H1 (cell line): Measurements from ENCODE around the gene ST8SIA5. TPM values are rescaled to one million over a fixed set of nuclear protein-coding genes. Genes with fewer than 3 reads are reported as not detected.

Experiments used
- CTCF ChIA-PET: fragments of 300-600 bp; sonication (Branson Sonifier 250); formaldehyde crosslinking; loops from one replicate; lab custom pipeline; 2021; ENCODE audit not compliant: partially characterized antibody; lab: Charles Lee
- POLR2A ChIA-PET: fragments of 300-600 bp; sonication (Branson Sonifier 250); formaldehyde crosslinking; loops from one replicate; lab custom pipeline; 2021; ENCODE audit warnings: inconsistent platforms; ENCODE audit not compliant: partially characterized antibody; lab: Charles Lee
- DNase-seq, 2 experiments: peaks; one replicate each; pipeline versions ENCODE4 v3.0.0 to v3.0.0-alpha.2; 2010 to 2022; ENCODE audit warnings: low spot score in 2 of 2, low read depth in 1 of 2, mixed read lengths in 1 of 2
- FAIRE-seq: peaks from 2 replicates; lab custom pipeline; 2011; peaks lifted over from hg19 to GRCh38; lab: Jason Lieb, UNC
- H2AFZ ChIP-seq: 2 replicates; pipeline ENCODE4 v1.8.1; 2012; ENCODE audit warnings: low read length, inconsistent platforms
- H2AK5ac ChIP-seq: 2 replicates; pipeline ENCODE4 v1.6.1; 2013; ENCODE audit warnings: low read depth, low read length
- H2BK120ac ChIP-seq: replicated peaks from 2 replicates; pipeline ENCODE3; 2013; ENCODE audit warnings: low read depth, low read length, inconsistent platforms
- H2BK12ac ChIP-seq: 2 replicates; pipeline ENCODE4 v1.6.1; 2013; ENCODE audit warnings: low read depth, low read length
- H2BK15ac ChIP-seq: 2 replicates; pipeline ENCODE4 v1.6.1; 2013; ENCODE audit warnings: low read length
- H2BK20ac ChIP-seq: 2 replicates; pipeline ENCODE4 v1.6.1; 2013; ENCODE audit warnings: low read length
- H2BK5ac ChIP-seq: 2 replicates; pipeline ENCODE4 v1.6.1; 2013; ENCODE audit warnings: low read depth, low read length
- H3K14ac ChIP-seq: 2 replicates; pipeline ENCODE4 v1.6.1; 2013; ENCODE audit warnings: inconsistent platforms; ENCODE audit not compliant: insufficient read length
- H3K18ac ChIP-seq: 2 replicates; pipeline ENCODE4 v1.6.1; 2013; ENCODE audit warnings: low read length; ENCODE audit errors: extremely low read depth
- H3K23ac ChIP-seq: 2 replicates; pipeline ENCODE4 v1.6.1; 2013; ENCODE audit warnings: inconsistent platforms; ENCODE audit not compliant: insufficient read length
- H3K23me2 ChIP-seq: 2 replicates; pipeline ENCODE4 v1.6.1; 2013; ENCODE audit warnings: low read depth, low read length
- H3K27ac ChIP-seq: 2 replicates; pipeline ENCODE4 v1.6.1; 2011; ENCODE audit warnings: low read depth, low read length, inconsistent platforms
- H3K27me3 ChIP-seq, 4 experiments: replicated peaks in 1 of 4; 1 replicate in 1 of 4; 2 replicates in 3 of 4; pipeline versions ENCODE4 v1.6.1 to v1.8.1; 2011 to 2013; ENCODE audit warnings: low read length in 3 of 4, mild to moderate bottlenecking in 3 of 4, inconsistent platforms in 2 of 4, mixed read lengths in 2 of 4, moderate library complexity in 1 of 4; ENCODE audit not compliant: control insufficient read depth in 3 of 4, insufficient read depth in 3 of 4; ENCODE audit errors: extremely low read depth in 1 of 4
- H3K36me3 ChIP-seq, 4 experiments: 2 replicates each; pipeline versions ENCODE4 v1.6.1 to v1.8.1; 2011 to 2013; ENCODE audit warnings: mild to moderate bottlenecking in 4 of 4, low read length in 3 of 4, moderate library complexity in 2 of 4, control low read depth in 1 of 4, inconsistent platforms in 1 of 4; ENCODE audit not compliant: insufficient read depth in 4 of 4, control insufficient read depth in 2 of 4
- H3K4ac ChIP-seq: replicated peaks from 2 replicates; pipeline ENCODE3; 2013; ENCODE audit warnings: low read length, low read depth, mixed read lengths, inconsistent platforms; ENCODE audit not compliant: insufficient read length
- H3K4me1 ChIP-seq, 4 experiments: replicated peaks in 1 of 4; 1 replicate in 1 of 4; 2 replicates in 3 of 4; pipeline versions ENCODE4 v1.6.1 to v1.8.1; 2011 to 2013; ENCODE audit warnings: low read length in 3 of 4, inconsistent platforms in 2 of 4, mixed read lengths in 1 of 4; ENCODE audit not compliant: insufficient read depth in 4 of 4, control insufficient read depth in 3 of 4
- H3K4me2 ChIP-seq, 2 experiments: 2 replicates each; pipeline versions ENCODE4 v1.6.1 to v1.8.1; 2011 to 2013; ENCODE audit warnings: low read depth in 2 of 2, low read length in 2 of 2, control low read depth in 1 of 2, inconsistent platforms in 1 of 2, mild to moderate bottlenecking in 1 of 2; ENCODE audit not compliant: insufficient read depth in 1 of 2
- H3K4me3 ChIP-seq, 4 experiments: fragments of 200-600, 300-600 bp in 1 of 4; sonication (generic), shearing (Covaris generic), sonication (Bioruptor Twin) in 1 of 4; 2 replicates each; pipeline versions ENCODE4 v1.5.1 to v1.8.1; 2011 to 2016; ENCODE audit warnings: low read length in 4 of 4, low read depth in 3 of 4, control low read depth in 2 of 4, inconsistent platforms in 2 of 4, mild to moderate bottlenecking in 2 of 4, mixed read lengths in 1 of 4, moderate library complexity in 1 of 4; ENCODE audit not compliant: insufficient read depth in 2 of 4; ENCODE audit errors: extremely low read depth in 1 of 4
- H3K56ac ChIP-seq: replicated peaks from 2 replicates; pipeline ENCODE3; 2013; ENCODE audit warnings: low read depth, mild to moderate bottlenecking, mixed read lengths, low read length, inconsistent platforms; ENCODE audit not compliant: insufficient read length
- H3K79me1 ChIP-seq: 2 replicates; pipeline ENCODE4 v1.6.1; 2013; ENCODE audit warnings: low read depth, low read length, control low read depth
- H3K79me2 ChIP-seq, 2 experiments: 2 replicates each; pipeline versions ENCODE4 v1.6.1 to v1.8.1; 2012 to 2013; ENCODE audit warnings: low read length in 2 of 2, mild to moderate bottlenecking in 2 of 2, inconsistent platforms in 1 of 2; ENCODE audit not compliant: insufficient read depth in 2 of 2, control insufficient read depth in 1 of 2
- H3K9ac ChIP-seq, 4 experiments: replicated peaks in 1 of 4; 1 replicate in 1 of 4; 2 replicates in 3 of 4; pipeline versions ENCODE4 v1.6.1 to v1.8.1; 2011 to 2013; ENCODE audit warnings: low read depth in 3 of 4, low read length in 3 of 4, control low read depth in 2 of 4, mild to moderate bottlenecking in 2 of 4, moderate library complexity in 2 of 4, inconsistent platforms in 1 of 4; ENCODE audit errors: extremely low read depth in 1 of 4
- H3K9me3 ChIP-seq, 2 experiments: 2 replicates each; pipeline versions ENCODE4 v1.6.1 to v1.8.1; 2012 to 2013; ENCODE audit warnings: mild to moderate bottlenecking in 2 of 2, moderate library complexity in 2 of 2, control low read depth in 1 of 2, inconsistent platforms in 1 of 2, low read depth in 1 of 2, low read length in 1 of 2, mixed read lengths in 1 of 2; ENCODE audit not compliant: insufficient read depth in 2 of 2
- H4K20me1 ChIP-seq, 2 experiments: replicated peaks in 1 of 2; 2 replicates each; pipeline versions ENCODE3 to v1.8.1; 2011 to 2013; ENCODE audit warnings: inconsistent platforms in 2 of 2, low read length in 2 of 2, mild to moderate bottlenecking in 1 of 2; ENCODE audit not compliant: insufficient read depth in 2 of 2, control insufficient read depth in 1 of 2
- H4K5ac ChIP-seq: 2 replicates; pipeline ENCODE4 v1.6.1; 2013; ENCODE audit warnings: low read length, low read depth, mixed read lengths, inconsistent platforms; ENCODE audit not compliant: insufficient read length
- H4K8ac ChIP-seq: 2 replicates; pipeline ENCODE4 v1.8.0; 2013; ENCODE audit warnings: mild to moderate bottlenecking, moderate library complexity, low read length, inconsistent platforms; ENCODE audit not compliant: insufficient read depth; ENCODE audit errors: extremely low read depth
- H4K91ac ChIP-seq: replicated peaks from 2 replicates; pipeline ENCODE3; 2013; ENCODE audit warnings: low read length, mixed read lengths, inconsistent platforms; ENCODE audit not compliant: insufficient read length
- NANOG ChIP-seq: IDR thresholded peaks from 2 replicates; pipeline ENCODE4 v1.6.1; 2011; ENCODE audit warnings: low read length, low read depth, mild to moderate bottlenecking, inconsistent platforms; ENCODE audit not compliant: insufficient read depth, poor library complexity, severe bottlenecking
- PHF8 ChIP-seq: fragments of 200-600 bp; sonication (generic); conservative IDR thresholded peaks from 2 replicates; pipeline ENCODE4 v1.7.1; 2012; ENCODE audit warnings: low read depth, mild to moderate bottlenecking, inconsistent platforms, low read length, moderate library complexity
- polyA plus RNA-seq, 7 experiments: library from polyadenylated mRNA; depleted of rRNA in 3 of 7; stranded (reverse) in 5 of 7; unstranded in 2 of 7; fragments of >200 nt in 5 of 7; fragments of 200-250 nt in 2 of 7; gene quantifications; 1 replicate in 5 of 7; 2 replicates in 1 of 7; 4 replicates in 1 of 7; pipeline versions ENCODE4 v1.2.1 to v1.2.3, GENCODE V29; 2011 to 2013; ENCODE audit warnings: missing spikeins in 2 of 7, mixed read lengths in 2 of 7
- total RNA-seq: library from RNA; stranded (reverse); fragmentation: NEBNext Ultra II Directional; extraction: Animal tissue kit (Norgen Biotek cat#: 25700); gene quantifications from 2 replicates; pipeline ENCODE4 v1.2.1, GENCODE V29; 2021

Gene ST8SIA5
- total and polyA plus RNA-seq, 2 of the 8 experiments (the other 6 are each of a cell fraction or from before 2014, with no cell fraction given) = 2.4 to 6.3 TPM

- Histone ChIP-seq H3K36me3 (no peaks in the 10 kb centered on the region), H3K23me2 (no peaks in the 10 kb centered on the region), H3K4me1 (peaks cover 0 to 5% (median 1%) of the 10 kb centered on the region in 4 experiments; a peak in 1 of 7 replicates), H2BK120ac (no peak overlapping the region), H2AK5ac (no peak overlapping the region), H3K9ac (no peak overlapping the region), H3K79me1 (no peaks in the 10 kb centered on the region), H3K27ac (no peak overlapping the region), H3K23ac (no peak overlapping the region), H3K56ac (no peak overlapping the region), H2AFZ (no peak overlapping the region), H3K4me2 (no peak overlapping the region), H4K20me1 (no peaks in the 10 kb centered on the region), H3K27me3 (no peaks in the 10 kb centered on the region), H3K18ac (no peak overlapping the region), H4K8ac (no peak overlapping the region), H4K5ac (no peak overlapping the region), H3K9me3 (no peaks in the 10 kb centered on the region), H4K91ac (no peak overlapping the region), H2BK20ac (no peak overlapping the region), H3K79me2 (no peaks in the 10 kb centered on the region), H3K4me3 (no peak overlapping the region), H2BK5ac (no peak overlapping the region), H3K14ac (no peak overlapping the region), H3K4ac (no peak overlapping the region), H2BK15ac (no peak overlapping the region), H2BK12ac (no peak overlapping the region)
- POLR2A ChIA-PET = no interaction called here
- CTCF ChIA-PET = interaction anchor here (0.8 to 10.1 kb wide), 4 partner anchors 12 to 372 kb away, joined by 3 to 148 read pairs (median 6); no protein-coding TSS in a partner anchor
- DNase-seq (no peak), FAIRE-seq (no peak)
- TF ChIP-seq PHF8 (no peak), NANOG (no peak)
Measured at GRCh38 chr18:46652372-46652771, 104.5 kb downstream of the ST8SIA5 start.
